Stimulated activated CD8-positive, alpha-beta memory T cell treated with anti-CD3 and anti-CD28 coated beads, Interleukin-12 subunit alpha, Interleukin-12 subunit beta, amount 100 ng/mL, for 24 hours (primary cell): ENCODE measurements around the gene SLC22A1.
"Not testable (repeated sequence)": the region's sequence is repeated elsewhere in the genome, so short reads cannot be mapped to it uniquely, and the experiment has no call there.

ENCODE experiments used
- DNase-seq: peaks from one replicate; pipeline ENCODE4 v3.0.0-alpha.2; 2020; ENCODE audit errors: extremely low read depth

The SLC22A1 gene

GRCh38 chr6:160122744-160123143, 1.1 kb downstream of the SLC22A1 start:
- no peak for DNase-seq

DNA sequence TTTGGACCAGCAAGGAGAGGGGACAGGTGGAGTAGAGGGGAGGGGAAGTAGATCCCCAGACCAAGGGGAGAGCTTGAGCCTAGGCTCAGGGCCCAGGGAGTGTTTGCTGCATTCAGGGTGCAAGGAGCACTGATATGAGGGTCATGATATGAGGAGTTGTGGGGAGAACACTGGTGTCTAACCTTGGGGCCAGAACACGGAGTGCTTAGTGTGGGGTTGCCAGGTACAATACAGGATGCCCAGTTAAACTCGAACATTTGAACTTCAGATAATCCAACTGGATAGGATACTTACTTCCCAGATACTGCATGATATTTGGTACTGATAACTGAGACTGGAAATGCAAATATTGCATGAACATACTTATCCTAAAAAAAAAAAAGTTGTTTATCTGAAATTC, 2.4 kb downstream of the SLC22A1 start:
- DNase-seq: no peak

DNA sequence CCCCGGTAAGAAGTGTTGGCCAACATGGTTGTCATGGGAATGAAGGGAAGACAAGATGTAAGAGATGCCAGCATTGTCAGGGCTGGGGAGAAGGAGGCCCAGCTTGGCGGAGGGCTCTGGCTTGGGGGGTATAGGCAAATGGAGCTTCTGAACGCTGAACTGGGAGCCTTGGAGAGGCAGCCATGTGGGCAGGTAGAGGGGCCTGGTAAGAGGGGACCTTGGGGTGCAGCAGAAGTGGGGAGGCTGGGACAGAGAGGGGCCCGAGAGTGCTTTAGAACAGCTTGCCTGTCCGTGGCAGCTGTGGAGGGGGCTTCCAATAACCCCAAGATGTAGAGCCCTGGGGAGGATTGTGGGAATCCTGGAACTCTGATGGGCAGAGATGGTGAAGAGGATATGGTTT, 3.0 kb downstream of the SLC22A1 start:
- no peak for DNase-seq

DNA sequence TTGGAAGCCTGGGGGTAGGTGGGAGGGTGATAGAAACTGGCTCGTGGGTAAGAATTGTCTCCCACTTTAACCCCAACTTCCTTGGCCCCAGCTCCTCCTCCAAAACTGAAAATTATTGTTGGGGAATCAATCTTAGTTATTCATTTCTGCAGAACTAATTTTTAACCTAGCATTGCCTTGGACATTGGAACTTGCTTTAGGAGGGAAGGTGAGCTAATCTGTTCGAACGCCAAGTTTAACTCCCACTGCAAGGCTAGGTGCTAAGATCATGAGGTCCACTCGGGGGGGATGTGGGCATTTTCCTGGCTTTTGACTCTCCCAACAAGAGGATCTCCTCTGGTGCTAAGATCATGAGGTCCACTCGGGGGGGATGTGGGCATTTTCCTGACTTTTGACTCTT, 3.5 kb downstream of the SLC22A1 start:
- DNase-seq: not testable (repeated sequence)

DNA sequence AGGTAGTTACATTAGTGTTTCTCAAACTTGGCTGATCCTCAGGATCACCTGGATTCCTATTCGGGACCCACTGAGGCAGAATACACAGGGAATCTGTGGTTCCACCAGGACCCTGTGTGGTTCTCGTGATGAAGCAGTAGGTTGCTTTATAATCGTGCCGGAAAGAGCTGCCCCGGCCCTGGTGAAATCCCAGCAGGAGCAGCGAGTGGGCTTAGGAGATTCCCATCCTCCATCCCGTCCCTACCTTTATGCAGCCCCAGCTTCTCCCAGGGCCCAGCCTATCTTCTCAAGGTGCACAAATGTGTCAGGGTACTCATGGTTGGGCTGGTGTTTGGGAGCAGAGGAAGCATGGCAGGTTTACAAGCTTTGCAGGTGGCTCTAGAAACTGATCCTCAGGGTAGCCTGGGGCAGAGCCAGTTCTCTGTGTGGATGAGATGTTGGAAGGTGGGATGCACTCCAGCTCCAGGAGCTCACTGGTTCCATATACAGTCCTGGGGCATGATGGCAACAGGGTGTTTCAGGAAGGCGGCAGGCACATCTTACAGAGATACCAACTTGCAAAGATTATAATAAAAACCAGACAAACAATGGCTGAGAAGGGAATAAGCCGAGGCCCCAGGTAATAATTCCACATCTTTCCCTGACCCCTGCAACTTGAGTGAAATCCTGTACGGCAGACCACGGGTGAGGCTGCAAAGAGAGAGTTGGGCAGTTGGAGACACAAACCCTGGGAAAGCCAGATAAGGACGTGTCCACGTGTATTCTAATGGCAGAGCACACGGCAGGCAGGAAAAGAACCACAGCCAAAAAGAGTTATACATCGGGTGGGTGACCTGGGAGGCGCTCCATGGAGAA, 5.9 kb downstream of the SLC22A1 start:
- DNase-seq: no peak

DNA sequence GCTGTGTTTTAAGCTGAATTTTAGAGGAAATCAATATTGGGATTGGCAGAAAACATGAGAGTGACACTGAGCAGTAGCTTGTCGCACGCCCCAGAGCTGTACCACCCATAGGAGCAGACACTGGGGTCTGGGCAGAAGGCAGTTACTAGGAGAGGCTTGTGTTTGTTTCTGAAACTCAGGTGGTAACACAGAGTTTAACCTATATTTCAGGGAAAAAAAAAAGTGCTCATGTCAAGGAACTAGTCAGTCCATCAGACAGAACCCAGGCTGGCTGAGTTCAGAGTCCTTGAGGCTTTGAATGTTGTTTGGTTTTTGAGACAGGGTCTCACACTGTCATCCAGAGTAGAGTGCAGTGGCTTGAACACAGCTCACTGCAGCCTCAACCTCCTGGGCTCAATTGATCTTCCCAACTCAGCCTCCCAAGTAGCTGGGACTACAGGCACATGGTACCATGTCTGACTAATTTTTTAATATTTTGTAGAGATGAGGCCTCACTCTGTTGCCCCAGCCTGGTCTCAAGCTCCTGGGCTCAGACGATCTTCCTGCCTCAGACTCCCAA, 6.6 kb downstream of the SLC22A1 start:
- DNase-seq: no peak

- DNase-seq: no peak
Measured at GRCh38 chr6:160128879-160129516, 7.4 kb downstream of the SLC22A1 start.

DNA sequence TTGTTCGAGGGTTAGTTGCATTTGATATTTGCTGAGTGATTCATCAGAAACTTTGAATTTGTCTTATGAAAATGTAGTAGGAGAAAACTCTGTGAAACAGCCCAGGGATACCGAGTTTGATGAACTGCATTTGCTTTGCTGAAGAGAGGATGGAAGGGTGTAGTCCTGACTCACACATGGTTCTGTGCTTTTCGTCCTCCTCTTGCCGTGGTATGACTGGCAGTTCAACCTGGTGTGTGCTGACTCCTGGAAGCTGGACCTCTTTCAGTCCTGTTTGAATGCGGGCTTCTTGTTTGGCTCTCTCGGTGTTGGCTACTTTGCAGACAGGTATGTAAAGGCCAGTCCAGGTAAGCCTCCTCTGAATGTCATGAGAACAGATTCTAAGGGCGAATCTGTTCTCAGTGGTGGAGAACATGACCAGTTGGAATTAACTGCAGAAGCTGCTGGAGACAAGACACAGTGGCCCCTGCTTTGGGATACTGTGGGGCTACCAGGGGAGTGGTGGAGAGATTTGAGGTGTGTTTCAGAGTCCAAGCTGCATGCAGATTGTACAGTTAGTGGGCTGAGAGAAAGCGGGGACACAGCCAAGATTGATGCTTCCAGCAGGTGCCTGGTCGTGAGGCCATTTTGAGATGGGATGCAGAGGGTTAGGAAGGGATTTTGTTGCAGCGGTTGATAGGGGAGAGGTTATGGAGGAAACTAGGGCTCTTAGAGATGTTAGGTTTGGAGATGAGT, 8.4 kb downstream of the SLC22A1 start:
- no peak for DNase-seq

DNA sequence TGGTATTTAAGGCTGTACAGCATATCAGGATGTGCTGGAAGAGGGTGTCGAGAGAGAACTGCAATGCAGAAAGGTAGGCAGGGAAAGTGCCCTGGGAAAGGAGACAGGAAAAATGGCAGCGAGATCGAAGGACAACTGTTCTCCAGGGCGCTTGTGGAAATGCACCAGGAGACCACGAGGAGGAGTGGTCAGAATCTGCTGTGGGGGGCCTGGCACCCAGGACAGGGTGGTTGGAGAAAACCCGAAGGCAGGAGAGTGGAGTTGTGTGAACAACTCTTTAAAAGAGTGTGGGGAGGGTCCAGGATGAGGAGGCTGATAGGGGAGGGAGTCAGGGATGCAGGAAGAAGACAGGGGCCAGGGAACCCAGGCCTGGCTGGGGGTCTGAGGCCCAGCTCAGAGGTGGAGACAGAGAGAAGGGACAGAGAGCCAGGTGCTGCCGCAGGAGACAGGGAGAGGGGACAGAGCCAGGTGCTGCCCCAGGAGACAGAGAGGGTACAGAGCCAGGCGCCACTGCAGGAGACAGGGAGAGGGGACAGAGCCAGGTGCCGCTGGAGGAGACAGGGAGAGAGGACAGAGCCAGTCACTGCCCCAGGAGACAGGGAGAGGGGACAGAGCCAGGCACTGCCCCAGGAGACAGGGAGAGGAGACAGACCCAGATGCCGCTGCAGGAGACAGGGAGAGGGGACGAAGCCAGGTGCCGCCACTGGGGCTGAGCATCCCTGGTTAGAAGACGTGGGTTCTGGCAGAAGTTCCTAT, 9.3 kb downstream of the SLC22A1 start:
- no peak for DNase-seq

- DNase-seq: no peak
Measured at GRCh38 chr6:160131636-160132296, 10.2 kb downstream of the SLC22A1 start.

DNA sequence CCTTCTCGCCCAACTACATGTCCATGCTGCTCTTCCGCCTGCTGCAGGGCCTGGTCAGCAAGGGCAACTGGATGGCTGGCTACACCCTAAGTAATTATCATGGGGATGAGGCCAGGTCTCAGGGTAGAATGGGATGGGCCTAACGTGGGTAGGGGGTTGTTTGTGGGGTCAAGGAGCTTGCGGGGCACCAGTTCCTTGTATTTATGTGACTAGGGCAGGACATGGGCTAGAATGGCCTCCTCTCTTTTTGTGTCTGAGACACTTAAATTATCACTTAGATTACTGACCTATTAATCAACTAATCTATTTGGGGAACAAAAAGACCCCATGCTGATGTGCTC, 10.7 kb downstream of the SLC22A1 start:
- no peak for DNase-seq

DNA sequence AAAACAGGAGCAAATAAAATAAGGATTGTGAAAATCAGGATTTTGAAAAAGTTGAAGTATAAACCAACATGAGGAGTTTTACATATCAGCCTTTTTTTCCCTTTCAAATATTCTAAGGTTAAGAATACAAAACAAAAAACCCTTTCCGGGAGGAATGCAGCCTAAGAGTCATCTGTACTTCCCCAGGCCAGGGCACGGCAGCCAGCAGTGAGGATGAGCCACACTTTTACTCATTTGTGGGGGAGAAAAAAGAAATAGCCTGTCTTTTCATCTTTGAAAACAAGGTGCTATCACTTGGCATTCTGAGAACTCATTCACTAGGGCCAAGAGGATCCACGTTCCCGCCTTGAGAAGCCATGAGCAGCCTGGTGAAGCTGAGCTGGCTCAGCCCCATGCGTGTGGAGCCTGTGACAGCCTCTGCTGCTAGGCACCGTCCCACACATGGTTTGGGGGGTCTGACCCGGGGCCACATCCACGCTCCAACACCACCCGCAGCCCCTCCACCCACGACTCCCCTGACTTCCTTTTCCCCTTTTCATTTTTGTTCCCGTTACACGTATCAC, 11.2 kb downstream of the SLC22A1 start:
- DNase-seq: no peak

DNA sequence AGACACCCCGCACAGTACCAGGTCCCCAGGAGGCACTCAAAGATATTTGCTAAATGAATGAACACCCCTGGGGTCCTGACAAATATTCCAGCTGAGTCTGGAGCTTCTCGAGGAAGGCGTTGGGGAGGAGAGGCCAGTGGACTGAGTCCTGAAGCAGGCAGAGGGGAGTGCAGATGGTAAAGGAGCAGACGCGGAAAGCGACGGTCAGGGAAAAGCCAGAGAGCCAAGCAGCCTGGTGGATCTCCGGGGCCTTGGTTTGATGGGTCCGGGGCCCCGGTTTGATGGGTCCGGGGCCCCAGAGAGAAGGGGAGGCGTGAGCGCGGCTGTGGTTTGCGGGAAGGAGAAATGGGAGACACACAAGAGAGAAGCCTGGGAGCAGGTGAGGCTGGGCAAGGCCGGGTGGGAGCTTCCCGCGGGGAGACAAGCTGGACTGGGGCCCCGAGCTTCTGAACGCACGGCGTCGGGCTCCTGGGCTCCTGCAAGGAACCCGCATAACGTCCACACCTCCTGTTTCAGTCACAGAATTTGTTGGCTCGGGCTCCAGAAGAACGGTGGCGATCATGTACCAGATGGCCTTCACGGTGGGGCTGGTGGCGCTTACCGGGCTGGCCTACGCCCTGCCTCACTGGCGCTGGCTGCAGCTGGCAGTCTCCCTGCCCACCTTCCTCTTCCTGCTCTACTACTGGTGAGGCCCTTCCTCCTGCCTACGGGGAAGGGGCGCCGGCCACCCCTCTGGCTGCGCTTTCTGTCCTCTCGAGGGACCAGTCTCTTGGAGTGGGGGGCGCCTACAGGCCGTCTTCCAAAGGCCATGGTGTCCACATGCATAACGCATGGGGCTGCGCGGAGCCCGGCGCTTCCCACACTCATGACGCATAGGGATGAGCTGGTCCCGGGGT, 12.1 kb downstream of the SLC22A1 start:
- no peak for DNase-seq

GRCh38 chr6:160134337-160134751, 12.7 kb downstream of the SLC22A1 start:
- not testable (repeated sequence) for DNase-seq

DNA sequence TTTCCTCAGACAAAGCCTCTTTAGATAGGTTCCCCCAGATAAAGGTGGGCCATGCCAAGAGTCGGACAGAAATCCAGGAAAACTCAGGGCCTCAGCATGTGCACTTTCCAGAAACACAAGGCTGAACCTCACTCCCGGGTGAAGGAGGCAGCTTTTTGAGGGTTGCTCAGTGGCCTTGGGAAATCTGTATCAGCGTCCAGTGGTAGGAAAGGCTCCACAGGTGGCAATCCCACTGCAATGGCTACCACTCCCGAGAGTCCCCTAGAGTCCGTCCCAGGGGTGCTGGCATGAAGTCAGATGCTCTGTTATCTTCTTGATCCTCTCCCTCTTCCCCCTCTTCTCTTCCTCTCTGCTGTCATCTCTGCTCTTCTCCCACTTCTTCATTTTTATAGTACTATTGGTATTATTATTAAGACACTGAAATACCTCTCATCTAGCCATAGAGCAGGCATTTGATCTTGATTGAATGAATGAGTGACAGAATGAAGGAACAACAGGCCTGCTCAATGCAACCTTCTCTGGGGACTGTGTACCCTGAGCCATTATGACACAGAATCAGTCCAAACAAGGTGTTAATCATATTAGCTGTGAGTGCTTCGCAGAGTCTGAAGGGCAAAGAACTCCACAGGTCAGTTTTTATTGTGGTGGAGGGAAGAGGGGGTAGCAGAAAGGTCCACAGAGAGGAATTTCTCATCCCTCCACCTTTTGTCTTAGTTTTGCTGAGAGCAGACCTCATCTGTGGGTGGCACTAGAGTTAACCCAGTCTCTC, 13.3 kb downstream of the SLC22A1 start:
- DNase-seq: no peak

DNA sequence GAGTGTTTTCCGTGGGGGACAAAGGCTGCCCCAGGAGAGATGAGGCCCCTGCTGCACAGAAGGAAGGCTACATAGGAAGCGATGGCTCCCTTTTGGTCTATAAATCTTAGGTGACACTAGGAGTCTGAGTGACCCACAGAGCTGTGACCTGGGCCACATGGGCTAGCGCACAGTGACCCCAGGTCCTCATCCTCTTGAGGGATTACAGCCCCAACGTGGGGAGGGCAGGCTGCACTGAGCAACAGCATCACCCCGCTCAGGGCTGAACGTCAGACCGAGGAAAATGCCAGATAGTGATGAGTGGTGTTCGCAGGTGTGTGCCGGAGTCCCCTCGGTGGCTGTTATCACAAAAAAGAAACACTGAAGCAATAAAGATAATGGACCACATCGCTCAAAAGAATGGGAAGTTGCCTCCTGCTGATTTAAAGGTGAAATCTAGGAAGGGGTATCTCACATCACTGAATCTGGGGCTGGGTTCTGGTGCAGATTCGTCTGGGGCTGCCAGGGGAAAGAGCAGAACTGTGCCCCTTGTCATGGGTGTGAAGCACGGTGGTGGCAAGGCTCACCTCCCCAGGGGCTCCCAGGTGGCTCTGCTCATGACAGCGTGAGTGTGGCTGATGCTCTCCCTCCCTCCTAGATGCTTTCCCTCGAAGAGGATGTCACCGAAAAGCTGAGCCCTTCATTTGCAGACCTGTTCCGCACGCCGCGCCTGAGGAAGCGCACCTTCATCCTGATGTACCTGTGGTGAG, 14.5 kb downstream of the SLC22A1 start:
- no peak for DNase-seq

GRCh38 chr6:160137130-160137988, 15.7 kb downstream of the SLC22A1 start:
- DNase-seq: no peak
